GM12878 (cell line): ENCODE results near the gene SETD2. TPM values are rescaled to one million over a fixed set of nuclear protein-coding genes. Genes with fewer than 3 reads are reported as not detected.

Source experiments
- ATAC-seq: fragments of 200-7000 bp; cut with Tn5 transposase; 3 replicates; pipeline ENCODE4 v1.9.1; 2020; ENCODE audit warnings: mild to moderate bottlenecking, moderate library complexity
- BruUV-seq: library from RNA; stranded (reverse); fragments of 400-500 nt; replicated peaks from 2 replicates; lab custom pipeline; 2021; lab: Mats Ljungman, UMichigan
- CTCF ChIA-PET: fragments of 300-600 bp; sonication (Branson Sonifier 250); formaldehyde crosslinking; extraction: SDS; loops from one replicate; lab custom pipeline; 2021; ENCODE audit warnings: inconsistent platforms; lab: Yijun Ruan, JAX
- POLR2A ChIA-PET: fragments of 350-600 bp; formaldehyde crosslinking; extraction: SDS; loops from one replicate; lab custom pipeline; 2021; ENCODE audit warnings: inconsistent platforms; lab: Charles Lee
- RAD21 ChIA-PET: fragments of 300-600 bp; sonication (Branson Sonifier 250); formaldehyde crosslinking; loops from one replicate; lab custom pipeline; 2023; ENCODE audit warnings: antibody characterized with exemption; ENCODE audit not compliant: unreplicated experiment; lab: Charles Lee
- SMC1A ChIA-PET: fragments of 300-600 bp; sonication (Branson Sonifier 250); formaldehyde crosslinking; loops from one replicate; lab custom pipeline; 2023; ENCODE audit not compliant: unreplicated experiment, uncharacterized antibody; lab: Charles Lee
- DNase-seq: peaks from one replicate; pipeline ENCODE4 v3.0.0-alpha.2; 2011; ENCODE audit warnings: low read depth, low spot score
- FAIRE-seq: peaks from 3 replicates; lab custom pipeline; 2011; peaks lifted over from hg19 to GRCh38; lab: Jason Lieb, UNC
- H2AFZ ChIP-seq: 2 replicates; pipeline ENCODE4 v1.6.0; 2011; ENCODE audit warnings: low read depth, low read length, control low read depth; ENCODE audit not compliant: control insufficient read depth
- H3K27ac ChIP-seq: 2 replicates; pipeline ENCODE4 v1.5.1; 2011; ENCODE audit warnings: control low read depth; ENCODE audit not compliant: control insufficient read depth, insufficient read depth
- H3K27me3 ChIP-seq, 2 experiments: replicated peaks in 1 of 2; 2 replicates each; pipeline versions ENCODE4 v1.6.0 to v1.6.1; 2011; ENCODE audit warnings: low read length in 1 of 2; ENCODE audit not compliant: control insufficient read depth in 2 of 2, insufficient read depth in 2 of 2
- H3K36me3 ChIP-seq, 2 experiments: 2 replicates each; pipeline ENCODE4 v1.5.1; 2011; ENCODE audit warnings: low read length in 1 of 2; ENCODE audit not compliant: control insufficient read depth in 2 of 2, insufficient read depth in 2 of 2
- H3K4me1 ChIP-seq: 2 replicates; pipeline ENCODE4 v1.6.1; 2011; ENCODE audit warnings: mild to moderate bottlenecking, low read length, moderate library complexity, mixed read lengths; ENCODE audit not compliant: control insufficient read depth, insufficient read depth
- H3K4me2 ChIP-seq: 2 replicates; pipeline ENCODE4 v1.6.0; 2011; ENCODE audit warnings: control low read depth; ENCODE audit not compliant: control insufficient read depth, insufficient read depth
- H3K4me3 ChIP-seq: fragments of 200-600 bp; sonication (generic); 2 replicates; pipeline ENCODE4 v1.5.1; 2016
- H3K79me2 ChIP-seq: 2 replicates; pipeline ENCODE4 v1.6.0; 2011; ENCODE audit warnings: low read length; ENCODE audit not compliant: control insufficient read depth, insufficient read depth
- H3K9ac ChIP-seq: 2 replicates; pipeline ENCODE4 v1.8.0; 2011; ENCODE audit warnings: low read length, control low read depth, mixed read lengths; ENCODE audit not compliant: control insufficient read depth, insufficient read depth
- H3K9me3 ChIP-seq: replicated peaks from 3 replicates; pipeline ENCODE4 v1.5.1; 2011; ENCODE audit warnings: mild to moderate bottlenecking, low read length; ENCODE audit not compliant: control insufficient read depth, insufficient read depth
- H4K20me1 ChIP-seq: 2 replicates; pipeline ENCODE4 v1.6.0; 2011; ENCODE audit not compliant: control insufficient read depth, insufficient read depth
- IRF4 ChIP-seq: IDR thresholded peaks from 2 replicates; pipeline ENCODE4 v1.6.1; 2011; ENCODE audit warnings: low read depth, low read length
- MYC ChIP-seq: IDR thresholded peaks from 2 replicates; pipeline ENCODE4 v1.6.1; 2011; ENCODE audit warnings: mild to moderate bottlenecking, low read length, moderate library complexity, inconsistent platforms; ENCODE audit not compliant: insufficient read depth, insufficient replicate concordance, insufficient read length, severe bottlenecking
- NR2C1 ChIP-seq: fragments of 450-650 bp; IDR thresholded peaks from 2 replicates; pipeline ENCODE4 v1.6.1; 2017; ENCODE audit warnings: antibody characterized with exemption, mild to moderate bottlenecking, moderate library complexity
- SIN3A ChIP-seq: IDR thresholded peaks from 2 replicates; pipeline ENCODE4 v1.6.1; 2012; ENCODE audit warnings: low read depth, low read length, improper control_type of control experiment
- SMC3 ChIP-seq: IDR thresholded peaks from 2 replicates; pipeline ENCODE4 v1.6.1; 2011; ENCODE audit warnings: low read length, improper control_type of control experiment, borderline replicate concordance
- TARDBP ChIP-seq: IDR thresholded peaks from 2 replicates; pipeline ENCODE4 v1.6.1; 2016; ENCODE audit warnings: borderline replicate concordance
- ZBED1 ChIP-seq: IDR thresholded peaks from 2 replicates; pipeline ENCODE4 v1.6.1; 2016; ENCODE audit warnings: borderline replicate concordance
- ZZZ3 ChIP-seq: IDR thresholded peaks from 2 replicates; pipeline ENCODE4 v1.6.1; 2011; ENCODE audit warnings: low read depth; ENCODE audit not compliant: control insufficient read depth, insufficient read length
- WGBS: methylation state at CpG from one replicate; pipeline ENCODE4 v1.1.6; 2016; ENCODE audit warnings: low lambda C conversion rate; ENCODE audit not compliant: insufficient replicate concordance, insufficient coverage; ENCODE audit errors: missing lambda C conversion rate; 5-methylcytosine and 5-hydroxymethylcytosine counted together
- in situ Hi-C: fragments of 300-500 bp; cut with MboI; formaldehyde crosslinking; loops from 9 replicates; pipeline ENCODE4 v1.14.3; 2018; ENCODE audit warnings: mixed read lengths
- intact Hi-C: fragments of 100-400 bp; cut with micrococcal nuclease; formaldehyde crosslinking; loops from one replicate; pipeline ENCODE4 v1.14.2; 2022; ENCODE audit not compliant: unreplicated experiment
- polyA plus RNA-seq, 11 experiments: library from polyadenylated mRNA; depleted of rRNA in 4 of 11; unstranded in 6 of 11; stranded (reverse) in 5 of 11; fragments of >200 nt; fragmentation: Nextera tagmentation in 4 of 11; fragmentation: Illumina TruSeq in 1 of 11; extraction: Ambion mirVana in 4 of 11; extraction: Trizol in 1 of 11; gene quantifications; 1 replicate in 1 of 11; 2 replicates in 10 of 11; pipeline versions ENCODE4 v1.2.1 to v1.2.3, GENCODE V29; 2011 to 2016; ENCODE audit warnings: inconsistent platforms in 2 of 11, missing spikeins in 2 of 11, low read depth in 1 of 11
- total RNA-seq, 4 experiments: library from RNA; depleted of rRNA in 3 of 4; stranded (reverse); fragments of >200 nt in 3 of 4; fragmentation: Illumina TruSeq in 1 of 4; extraction: Trizol in 1 of 4; gene quantifications; 2 replicates each; pipeline versions ENCODE4 v1.2.1 to v1.2.3, GENCODE V29; 2013 to 2021
- TF ChIP-seq, protein P1 (sequence below): IDR thresholded peaks from 2 replicates; pipeline ENCODE4 v1.6.1; 2011; ENCODE audit warnings: borderline replicate concordance, low read depth, mild to moderate bottlenecking, moderate library complexity, mixed read lengths, low read length; ENCODE audit not compliant: insufficient read depth; ENCODE audit errors: extremely low read length

Gene SETD2
- total and polyA plus RNA-seq, 10 of the 15 experiments (the other 5 are each of a cell fraction or from before 2014, with no cell fraction given), result 8.4 to 44.9 (median 24.5) TPM

DNA sequence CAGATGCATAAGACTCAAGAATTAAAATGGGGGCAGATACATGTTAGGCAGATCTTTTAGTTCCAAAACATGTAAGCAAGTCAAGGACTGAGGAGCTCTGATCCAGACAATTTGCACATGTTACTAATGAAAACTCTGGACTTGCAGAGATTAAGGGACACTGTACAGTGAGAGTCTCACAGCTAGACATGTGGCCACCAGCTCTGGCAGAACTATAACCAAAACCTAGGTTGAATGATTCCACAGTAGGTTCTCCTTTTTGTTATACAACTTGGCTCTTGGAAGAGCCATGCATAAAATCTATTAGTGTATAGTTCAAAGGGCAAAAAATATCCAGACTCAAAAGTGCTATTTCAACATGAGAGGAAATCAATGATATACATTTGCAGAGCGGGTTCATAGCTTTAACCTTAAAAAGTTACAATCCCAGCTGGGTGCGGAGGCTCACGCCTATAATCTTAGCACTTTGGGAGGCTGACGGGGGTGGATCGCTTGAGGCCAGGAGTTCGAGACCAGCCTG, 61.8 kb downstream of the SETD2 start:
- ChIA-PET RAD21 (interaction anchor here (0.6 to 1.2 kb wide), 5 partner anchors 37 to 218 kb away, joined by 3 to 4 read pairs (median 3); no protein-coding TSS in a partner anchor), CTCF (interaction anchor here (0.9 to 1.9 kb wide), 5 partner anchors 12 to 222 kb away, joined by 3 to 5 read pairs (median 4); no protein-coding TSS in a partner anchor), POLR2A (interaction anchor here (0.6 to 0.7 kb wide), 2 partner anchors 44 to 57 kb away, joined by 3 to 5 read pairs; no protein-coding TSS in a partner anchor), SMC1A (interaction anchor here (0.8 to 1.5 kb wide), 6 partner anchors 9 to 63 kb away, joined by 3 to 5 read pairs (median 3); no protein-coding TSS in a partner anchor)
- no TSS peak for BruUV-seq
- no peaks in the 10 kb centered on the region for H4K20me1 ChIP-seq
- DNase-seq (no peak), FAIRE-seq (no peak), ATAC-seq (no peak; the same call in 1 of the 3 replicates)
- H3K36me3 ChIP-seq, result peaks cover 3 to 5% of the 10 kb centered on the region in 2 experiments
- H3K9me3 ChIP-seq, result no peaks in the 10 kb centered on the region
- TF ChIP-seq ZZZ3 (no peak), SIN3A (no peak), SMC3 (no peak), ZBED1 (no peak), TARDBP (no peak), MYC (no peak), NR2C1 (no peak), IRF4 (no peak)
- TF ChIP-seq, protein P1, sequence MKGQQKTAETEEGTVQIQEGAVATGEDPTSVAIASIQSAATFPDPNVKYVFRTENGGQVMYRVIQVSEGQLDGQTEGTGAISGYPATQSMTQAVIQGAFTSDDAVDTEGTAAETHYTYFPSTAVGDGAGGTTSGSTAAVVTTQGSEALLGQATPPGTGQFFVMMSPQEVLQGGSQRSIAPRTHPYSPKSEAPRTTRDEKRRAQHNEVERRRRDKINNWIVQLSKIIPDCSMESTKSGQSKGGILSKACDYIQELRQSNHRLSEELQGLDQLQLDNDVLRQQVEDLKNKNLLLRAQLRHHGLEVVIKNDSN, result no peak
- intact Hi-C loops (no loop called here), in situ Hi-C loops (no loop called here)
- H2AFZ ChIP-seq, result no peak overlapping the region
- no peak overlapping the region for H3K4me2 ChIP-seq
- H3K4me1 ChIP-seq, result no peaks in the 10 kb centered on the region
- no peaks in the 10 kb centered on the region for H3K79me2 ChIP-seq
- H3K27me3 ChIP-seq, result no peaks in the 10 kb centered on the region
- WGBS, result 99% methylated on average over 6 of the region's 6 CpGs
- H3K9ac ChIP-seq, result no peak overlapping the region
- no peak overlapping the region for H3K4me3 ChIP-seq
- no peak overlapping the region for H3K27ac ChIP-seq
